SK-N-SH (cell line): Measurements from ENCODE around the gene STKLD1. TPM values are rescaled to one million over a fixed set of nuclear protein-coding genes. Genes with fewer than 3 reads are reported as not detected.

ENCODE experiments used
- CTCF ChIA-PET: fragments of 300-600, 350-600 bp; formaldehyde crosslinking; extraction: SDS; loops from one replicate; lab custom pipeline; 2021; lab: Yijun Ruan, JAX
- POLR2A ChIA-PET: fragments of 350-600 bp; sonication (Branson Sonifier 250); formaldehyde crosslinking; extraction: SDS; loops from one replicate; lab custom pipeline; 2020; ENCODE audit warnings: antibody characterized with exemption, inconsistent platforms; lab: Yijun Ruan, JAX
- DNase-seq: peaks from one replicate; pipeline ENCODE4 v3.0.0; 2012
- H2AFZ ChIP-seq: fragments of 200-600 bp; sonication (generic); 2 replicates; pipeline ENCODE4 v1.8.1; 2016; ENCODE audit warnings: antibody characterized with exemption, mild to moderate bottlenecking, low read depth
- H3F3A ChIP-seq: fragments of 200-600 bp; sonication (generic); replicated peaks from 2 replicates; pipeline ENCODE3; 2016; ENCODE audit warnings: antibody characterized with exemption, mild to moderate bottlenecking; ENCODE audit not compliant: insufficient read depth
- H3K27ac ChIP-seq, 2 experiments: fragments of 200-500 bp in 1 of 2; fragments of 200-600 bp in 1 of 2; sonication (Bioruptor generic) in 1 of 2; sonication (generic), shearing (Covaris generic) in 1 of 2; 2 replicates each; pipeline versions ENCODE4 v1.5.1 to v1.6.1; 2014 to 2016; ENCODE audit warnings: low read depth in 2 of 2, inconsistent platforms in 1 of 2, low read length in 1 of 2, mild to moderate bottlenecking in 1 of 2, mixed read lengths in 1 of 2
- H3K27me3 ChIP-seq: fragments of 200-600 bp; sonication (generic), shearing (Covaris generic); 2 replicates; pipeline ENCODE4 v1.6.1; 2016; ENCODE audit warnings: mixed run types; ENCODE audit not compliant: insufficient read depth
- H3K36me3 ChIP-seq, 2 experiments: fragments of 200-500 bp in 1 of 2; fragments of 200-600 bp in 1 of 2; sonication (Bioruptor generic) in 1 of 2; sonication (generic) in 1 of 2; replicated peaks in 1 of 2; 2 replicates each; pipeline versions ENCODE3 to v1.5.1; 2014 to 2016; ENCODE audit warnings: low read length in 1 of 2, mild to moderate bottlenecking in 1 of 2; ENCODE audit not compliant: insufficient read depth in 2 of 2, control insufficient read depth in 1 of 2
- H3K4me1 ChIP-seq, 2 experiments: fragments of 200-500 bp in 1 of 2; fragments of 200-600 bp in 1 of 2; sonication (Bioruptor generic) in 1 of 2; sonication (generic), shearing (Covaris generic) in 1 of 2; 2 replicates each; pipeline versions ENCODE4 v1.5.1 to v1.6.1; 2014 to 2016; ENCODE audit warnings: low read depth in 1 of 2, low read length in 1 of 2, mixed run types in 1 of 2; ENCODE audit not compliant: insufficient read depth in 2 of 2, control insufficient read depth in 1 of 2
- H3K4me2 ChIP-seq: fragments of 200-600 bp; sonication (generic), shearing (Covaris generic); 2 replicates; pipeline ENCODE4 v1.6.1; 2017; ENCODE audit warnings: mixed run types
- H3K4me3 ChIP-seq, 2 experiments: fragments of 200-500 bp in 1 of 2; fragments of 200-600 bp in 1 of 2; sonication (Bioruptor generic) in 1 of 2; sonication (generic), shearing (Covaris generic) in 1 of 2; 2 replicates each; pipeline versions ENCODE4 v1.5.1 to v1.8.1; 2014 to 2016; ENCODE audit warnings: low read depth in 2 of 2, inconsistent platforms in 1 of 2, low read length in 1 of 2, mild to moderate bottlenecking in 1 of 2, mixed read lengths in 1 of 2, moderate library complexity in 1 of 2
- H3K79me2 ChIP-seq: fragments of 200-600 bp; sonication (generic); 2 replicates; pipeline ENCODE4 v1.8.1; 2017; ENCODE audit warnings: mild to moderate bottlenecking; ENCODE audit not compliant: insufficient read depth
- H3K9ac ChIP-seq: fragments of 200-600 bp; sonication (generic); 2 replicates; pipeline ENCODE4 v1.6.1; 2017; ENCODE audit warnings: mixed run types
- H3K9me2 ChIP-seq: fragments of 200-600 bp; sonication (generic); 2 replicates; pipeline ENCODE4 v1.6.1; 2017; ENCODE audit warnings: mixed run types
- H3K9me3 ChIP-seq: fragments of 200-600 bp; sonication (generic); 2 replicates; pipeline ENCODE4 v1.6.1; 2017; ENCODE audit warnings: mixed run types, mild to moderate bottlenecking, moderate library complexity
- H4K20me1 ChIP-seq: fragments of 200-600 bp; sonication (generic); 2 replicates; pipeline ENCODE4 v1.6.1; 2017; ENCODE audit warnings: mild to moderate bottlenecking, mixed run types; ENCODE audit not compliant: insufficient read depth
- CHD2 ChIP-seq: fragments of 150-350 bp; IDR thresholded peaks from 2 replicates; pipeline ENCODE4 v1.6.1; 2018; ENCODE audit warnings: low read length; ENCODE audit not compliant: partially characterized antibody
- CTCF ChIP-seq: fragments of 200-600 bp; sonication (generic); IDR thresholded peaks from 2 replicates; pipeline ENCODE4 v1.6.1; 2017; ENCODE audit warnings: antibody characterized with exemption, mild to moderate bottlenecking, moderate library complexity
- ELF1 ChIP-seq: IDR thresholded peaks from 2 replicates; pipeline ENCODE4 v1.4.0; 2012
- EP300 ChIP-seq, 2 experiments: IDR thresholded peaks; 2 replicates each; pipeline versions ENCODE4 v1.4.0 to v1.6.1; 2012; ENCODE audit warnings: borderline replicate concordance in 1 of 2, low read depth in 1 of 2, low read length in 1 of 2
- FOSL2 ChIP-seq: IDR thresholded peaks from 2 replicates; pipeline ENCODE4 v1.4.0; 2012; ENCODE audit warnings: low read depth, mild to moderate bottlenecking, moderate library complexity, borderline replicate concordance
- FOXM1 ChIP-seq: IDR thresholded peaks from 2 replicates; pipeline ENCODE4 v1.4.0; 2012; ENCODE audit warnings: low read depth, mild to moderate bottlenecking
- GATA2 ChIP-seq: sonication (generic); formaldehyde crosslinking; IDR thresholded peaks from 2 replicates; pipeline ENCODE4 v1.5.0; 2020; ENCODE audit warnings: mild to moderate bottlenecking, missing genetic modification reagents
- MEF2A ChIP-seq: IDR thresholded peaks from 2 replicates; pipeline ENCODE4 v1.4.0; 2012; ENCODE audit warnings: low read depth, borderline replicate concordance
- NRF1 ChIP-seq: IDR thresholded peaks from 2 replicates; pipeline ENCODE4 v1.6.1; 2012; ENCODE audit warnings: low read depth, mild to moderate bottlenecking, low read length
- PBX3 ChIP-seq: IDR thresholded peaks from 2 replicates; pipeline ENCODE4; 2012
- POLR2AphosphoS5 ChIP-seq: IDR thresholded peaks from 2 replicates; pipeline ENCODE4 v1.6.1; 2012; ENCODE audit warnings: low read depth, low read length
- RAD21 ChIP-seq: IDR thresholded peaks from 2 replicates; pipeline ENCODE4 v1.6.1; 2012; ENCODE audit warnings: mild to moderate bottlenecking, low read length
- RCOR1 ChIP-seq: fragments of 150-350 bp; IDR thresholded peaks from 2 replicates; pipeline ENCODE4 v1.6.1; 2017; ENCODE audit warnings: antibody characterized with exemption, low read length
- RXRA ChIP-seq: IDR thresholded peaks from 2 replicates; pipeline ENCODE4 v1.4.0; 2012; ENCODE audit warnings: low read depth, mild to moderate bottlenecking, borderline replicate concordance
- SMC3 ChIP-seq: IDR thresholded peaks from 2 replicates; pipeline ENCODE4 v1.6.1; 2012; ENCODE audit warnings: low read depth, low read length, improper control_type of control experiment
- USF2 ChIP-seq: fragments of 150-350 bp; IDR thresholded peaks from 2 replicates; pipeline ENCODE4 v1.6.1; 2017; ENCODE audit warnings: antibody characterized with exemption, low read length, low read depth, borderline replicate concordance
- YY1 ChIP-seq: IDR thresholded peaks from 2 replicates; pipeline ENCODE4 v1.4.0; 2012; ENCODE audit warnings: low read depth, mild to moderate bottlenecking
- WGBS: methylation state at CpG from one replicate; pipeline ENCODE4 v1.1.6; 2017; ENCODE audit warnings: low lambda C conversion rate; 5-methylcytosine and 5-hydroxymethylcytosine counted together
- polyA plus RNA-seq, 3 experiments: library from polyadenylated mRNA; depleted of rRNA; stranded (reverse); fragments of >200 nt; gene quantifications; 2 replicates each; pipeline ENCODE4 v1.2.3, GENCODE V29; 2012
- TF ChIP-seq, protein P1 (sequence below): IDR thresholded peaks from 2 replicates; pipeline ENCODE4 v1.4.0; 2012; ENCODE audit warnings: low read depth, borderline replicate concordance
- TF ChIP-seq, protein P2 (sequence below): fragments of 150-350 bp; IDR thresholded peaks from 2 replicates; pipeline ENCODE4 v1.6.1; 2016; ENCODE audit warnings: mild to moderate bottlenecking, low read depth, low read length
- TF ChIP-seq, protein P3 (sequence below): IDR thresholded peaks from 2 replicates; pipeline ENCODE4 v1.4.0; 2012; ENCODE audit warnings: low read depth

The STKLD1 gene
- polyA plus RNA-seq, 1 of the 3 experiments (the other 2 are of a cell fraction) = 2.3 TPM

GRCh38 chr9:133427658-133428348, 51.6 kb downstream of the STKLD1 start:
- no peak overlapping the region for H3K9ac ChIP-seq
- 78% methylated on average over 10 of the region's 10 CpGs for WGBS
- H3K4me3 ChIP-seq = no peak overlapping the region
- no peak overlapping the region for H3K4me2 ChIP-seq
- ChIA-PET POLR2A (no interaction called here), CTCF (interaction anchor here (1.0 to 1.3 kb wide), 2 partner anchors 10 to 19 kb away, joined by 3 to 4 read pairs; no protein-coding TSS in a partner anchor)
- H3K27ac ChIP-seq = no peak overlapping the region
- no peaks in the 10 kb centered on the region for H3K79me2 ChIP-seq
- H3K9me3 ChIP-seq = no peaks in the 10 kb centered on the region
- no peaks in the 10 kb centered on the region for H3K27me3 ChIP-seq
- no peaks in the 10 kb centered on the region for H3K9me2 ChIP-seq
- H3F3A ChIP-seq = no peaks in the 10 kb centered on the region
- no peak for TF ChIP-seq GATA2 (CRISPR knock-in tag)
- no peak for TF ChIP-seq NRF1
- TF ChIP-seq, protein P1, sequence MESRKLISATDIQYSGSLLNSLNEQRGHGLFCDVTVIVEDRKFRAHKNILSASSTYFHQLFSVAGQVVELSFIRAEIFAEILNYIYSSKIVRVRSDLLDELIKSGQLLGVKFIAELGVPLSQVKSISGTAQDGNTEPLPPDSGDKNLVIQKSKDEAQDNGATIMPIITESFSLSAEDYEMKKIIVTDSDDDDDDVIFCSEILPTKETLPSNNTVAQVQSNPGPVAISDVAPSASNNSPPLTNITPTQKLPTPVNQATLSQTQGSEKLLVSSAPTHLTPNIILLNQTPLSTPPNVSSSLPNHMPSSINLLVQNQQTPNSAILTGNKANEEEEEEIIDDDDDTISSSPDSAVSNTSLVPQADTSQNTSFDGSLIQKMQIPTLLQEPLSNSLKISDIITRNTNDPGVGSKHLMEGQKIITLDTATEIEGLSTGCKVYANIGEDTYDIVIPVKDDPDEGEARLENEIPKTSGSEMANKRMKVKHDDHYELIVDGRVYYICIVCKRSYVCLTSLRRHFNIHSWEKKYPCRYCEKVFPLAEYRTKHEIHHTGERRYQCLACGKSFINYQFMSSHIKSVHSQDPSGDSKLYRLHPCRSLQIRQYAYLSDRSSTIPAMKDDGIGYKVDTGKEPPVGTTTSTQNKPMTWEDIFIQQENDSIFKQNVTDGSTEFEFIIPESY = no peak
- no peak for TF ChIP-seq SMC3
- no peak for TF ChIP-seq RXRA
- TF ChIP-seq YY1 = no peak
- no peak for TF ChIP-seq USF2
- TF ChIP-seq FOSL2 = no peak
- TF ChIP-seq EP300 (IDR thresholded peaks at IDR 0.05; ENCODE audit: borderline replicate concordance in 1 of 2, low read depth in 1 of 2, low read length in 1 of 2) = no peak
- DNase-seq = peak; percentile 26
- H3K36me3 ChIP-seq = no peaks in the 10 kb centered on the region
- H2AFZ ChIP-seq = no peak overlapping the region
- H4K20me1 ChIP-seq = no peaks in the 10 kb centered on the region
- no peaks in the 10 kb centered on the region; a peak in 1 of 4 replicates for H3K4me1 ChIP-seq

- Histone ChIP-seq H4K20me1 (no peaks in the 10 kb centered on the region), H3K9me2 (no peaks in the 10 kb centered on the region), H3K27me3 (no peaks in the 10 kb centered on the region), H3F3A (no peaks in the 10 kb centered on the region), H3K36me3 (no peaks in the 10 kb centered on the region), H3K4me1 (no peaks in the 10 kb centered on the region), H3K4me2 (no peak overlapping the region), H3K4me3 (no peak overlapping the region), H2AFZ (no peak overlapping the region), H3K9ac (no peak overlapping the region), H3K79me2 (no peaks in the 10 kb centered on the region), H3K27ac (no peak overlapping the region), H3K9me3 (no peaks in the 10 kb centered on the region)
- POLR2A ChIA-PET = no interaction called here
- DNase-seq = peak; percentile 87
- CTCF ChIA-PET = interaction anchor here (1.0 to 1.3 kb wide), 2 partner anchors 9 to 18 kb away, joined by 3 to 4 read pairs; no protein-coding TSS in a partner anchor
- 47% methylated on average over 23 of the region's 57 CpGs for WGBS
- TF ChIP-seq, protein P2, sequence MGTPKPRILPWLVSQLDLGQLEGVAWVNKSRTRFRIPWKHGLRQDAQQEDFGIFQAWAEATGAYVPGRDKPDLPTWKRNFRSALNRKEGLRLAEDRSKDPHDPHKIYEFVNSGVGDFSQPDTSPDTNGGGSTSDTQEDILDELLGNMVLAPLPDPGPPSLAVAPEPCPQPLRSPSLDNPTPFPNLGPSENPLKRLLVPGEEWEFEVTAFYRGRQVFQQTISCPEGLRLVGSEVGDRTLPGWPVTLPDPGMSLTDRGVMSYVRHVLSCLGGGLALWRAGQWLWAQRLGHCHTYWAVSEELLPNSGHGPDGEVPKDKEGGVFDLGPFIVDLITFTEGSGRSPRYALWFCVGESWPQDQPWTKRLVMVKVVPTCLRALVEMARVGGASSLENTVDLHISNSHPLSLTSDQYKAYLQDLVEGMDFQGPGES = no peak
- TF ChIP-seq CHD2 (no peak), YY1 (no peak), PBX3 (no peak), NRF1 (no peak), FOXM1 (no peak), RAD21 (no peak), CTCF (no peak), ELF1 (no peak), RCOR1 (no peak), SMC3 (no peak), POLR2AphosphoS5 (no peak), MEF2A (no peak)
- TF ChIP-seq, protein P3, sequence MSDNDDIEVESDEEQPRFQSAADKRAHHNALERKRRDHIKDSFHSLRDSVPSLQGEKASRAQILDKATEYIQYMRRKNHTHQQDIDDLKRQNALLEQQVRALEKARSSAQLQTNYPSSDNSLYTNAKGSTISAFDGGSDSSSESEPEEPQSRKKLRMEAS = no peak
These were observed 52.5 kb downstream of the STKLD1 start for GRCh38 chr9:133428617-133429101.
